Esophagus squamous epithelium (tissue), 5 donors: ENCODE results near the gene BTBD18. TPM values are rescaled to one million over a fixed set of nuclear protein-coding genes. Genes with fewer than 3 reads are reported as not detected.
A peak's percentile ranks its signal among the peaks of the same experiment; 100 is the strongest.

ENCODE experiments used
- DNase-seq: peaks from one replicate; lab custom pipeline; 2025; lab: John Stamatoyannopoulos, UW
- H3K27ac ChIP-seq, 4 donors: fragments of 200-600 bp; sonication (generic); one replicate each; pipeline ENCODE4 v1.5.1; 2016 to 2019; ENCODE audit warnings: mild to moderate bottlenecking in 1 of 4
- H3K27me3 ChIP-seq, 4 donors: fragments of 200-600 bp; sonication (generic); 1 replicate in 3 of 4; 2 replicates in 1 of 4; pipeline versions ENCODE4 v1.5.1 to v1.6.0; 2017 to 2021; ENCODE audit warnings: antibody characterized with exemption in 1 of 4
- H3K36me3 ChIP-seq, 3 donors: fragments of 200-600 bp; sonication (generic); one replicate each; pipeline ENCODE4 v1.5.1; 2016 to 2019
- H3K4me1 ChIP-seq, 3 donors: fragments of 200-600 bp; sonication (generic); one replicate each; pipeline ENCODE4 v1.5.1; 2017 to 2019
- H3K4me3 ChIP-seq, 4 donors: fragments of 200-600 bp; sonication (generic); 1 replicate in 3 of 4; 2 replicates in 1 of 4; pipeline ENCODE4 v1.5.1; 2016 to 2019; ENCODE audit warnings: mild to moderate bottlenecking in 2 of 4, moderate library complexity in 1 of 4
- H3K9me3 ChIP-seq, 3 donors: fragments of 200-600 bp; sonication (generic); one replicate each; pipeline ENCODE4 v1.5.1; 2016 to 2019
- CTCF ChIP-seq, 6 experiments: fragments of 450-650 bp in 4 of 6; fragments of 200-600 bp in 2 of 6; sonication (generic) in 2 of 6; IDR thresholded peaks; one replicate each; pipeline ENCODE4 v1.5.1; 2016 to 2019; ENCODE audit warnings: antibody characterized with exemption in 6 of 6, mild to moderate bottlenecking in 4 of 6, moderate library complexity in 4 of 6
- POLR2A ChIP-seq, 4 donors: fragments of 450-650 bp; IDR thresholded peaks; one replicate each; pipeline ENCODE4 v1.6.1; 2017; ENCODE audit warnings: antibody characterized with exemption in 4 of 4, mild to moderate bottlenecking in 4 of 4, moderate library complexity in 3 of 4
- WGBS, 2 donors: methylation state at CpG; one replicate each; pipeline ENCODE4 v1.1.5; 2018; 5-methylcytosine and 5-hydroxymethylcytosine counted together
- intact Hi-C: fragments of 100-400 bp; cut with DNase I; formaldehyde crosslinking; loops from one replicate; pipeline ENCODE4 v1.15.0; 2022
- small RNA-seq, 4 donors: library from RNA; depleted of rRNA; stranded (forward); fragments of <200 nt; gene quantifications; one replicate each; pipeline ENCODE3, GENCODE V24; 2016
- total RNA-seq, 4 donors: library from RNA; depleted of rRNA; stranded (reverse); fragments of >200 nt; gene quantifications; one replicate each; pipeline ENCODE4 v1.1.0, GENCODE V29; 2016
- donor health status: DM: yes; HTN: yes; CAD: no.

The BTBD18 gene
- total RNA-seq, 4 donors from 2014 or later = not detected

GRCh38 chr11:57704932-57705331 lies 46.7 kb downstream of the BTBD18 start:
- no peak overlapping the region for H3K27ac ChIP-seq
- no peaks in the 10 kb centered on the region for H3K27me3 ChIP-seq
- H3K4me3 ChIP-seq = no peak overlapping the region
- peaks cover 7 to 74% (median 16%) of the 10 kb centered on the region in 3 donors for H3K36me3 ChIP-seq
- TF ChIP-seq POLR2A (IDR thresholded peaks at IDR 0.05) = no peak
- TF ChIP-seq CTCF (IDR thresholded peaks at IDR 0.05) = no peak
- H3K4me1 ChIP-seq = peaks cover 0 to 8% (median 3%) of the 10 kb centered on the region in 3 donors
- intact Hi-C loops = no loop called here
- no peaks in the 10 kb centered on the region for H3K9me3 ChIP-seq
- 83 to 93% methylated on average over 6 of the region's 6 CpGs for WGBS, 2 donors
- no peak for DNase-seq

GRCh38 chr11:57703341-57703740 lies 48.3 kb downstream of the BTBD18 start:
- Histone ChIP-seq H3K36me3 (peaks cover 23 to 81% (median 29%) of the 10 kb centered on the region in 3 donors), H3K4me3 (no peak overlapping the region), H3K27ac (peak overlapping the region in 1 of 4 donors; percentile 39), H3K9me3 (no peaks in the 10 kb centered on the region), H3K4me1 (peaks cover 0 to 5% (median 0%) of the 10 kb centered on the region in 3 donors), H3K27me3 (no peaks in the 10 kb centered on the region)
- DNase-seq = no peak
- 50 to 79% methylated on average over 4 of the region's 4 CpGs for WGBS, 2 donors
- intact Hi-C loops = no loop called here
- no peak for TF ChIP-seq POLR2A (IDR thresholded peaks at IDR 0.05)
- TF ChIP-seq CTCF (IDR thresholded peaks at IDR 0.05) = no peak

GRCh38 chr11:57700425-57700824 lies 51.2 kb downstream of the BTBD18 start:
- WGBS, 2 donors = 65 to 74% methylated on average over 2 to 3 of the region's 3 CpGs
- H3K27ac ChIP-seq = no peak overlapping the region
- no peaks in the 10 kb centered on the region for H3K27me3 ChIP-seq
- peaks cover 36 to 97% (median 57%) of the 10 kb centered on the region in 3 donors for H3K36me3 ChIP-seq
- no peak for TF ChIP-seq POLR2A (IDR thresholded peaks at IDR 0.05)
- no peak for TF ChIP-seq CTCF (IDR thresholded peaks at IDR 0.05)
- no peak for DNase-seq
- intact Hi-C loops = no loop called here
- no peaks in the 10 kb centered on the region for H3K4me1 ChIP-seq
- H3K4me3 ChIP-seq = no peak overlapping the region
- H3K9me3 ChIP-seq = no peaks in the 10 kb centered on the region

- Histone ChIP-seq H3K36me3 (peaks cover 34 to 99% (median 63%) of the 10 kb centered on the region in 3 donors), H3K27ac (no peak overlapping the region), H3K27me3 (no peaks in the 10 kb centered on the region), H3K9me3 (no peaks in the 10 kb centered on the region), H3K4me3 (no peak overlapping the region), H3K4me1 (no peaks in the 10 kb centered on the region)
- TF ChIP-seq CTCF (IDR thresholded peaks at IDR 0.05) (no peak), POLR2A (IDR thresholded peaks at IDR 0.05) (no peak)
- WGBS, 2 donors = 83 to 89% methylated on average over 5 to 7 of the region's 10 CpGs
- intact Hi-C loops = no loop called here
- no peak for DNase-seq
Measured at GRCh38 chr11:57699813-57700212, 51.8 kb downstream of the BTBD18 start.

- TF ChIP-seq POLR2A (IDR thresholded peaks at IDR 0.05) (no peak), CTCF (IDR thresholded peaks at IDR 0.05) (no peak)
- Histone ChIP-seq H3K27ac (no peak overlapping the region), H3K4me1 (no peaks in the 10 kb centered on the region), H3K9me3 (no peaks in the 10 kb centered on the region), H3K27me3 (no peaks in the 10 kb centered on the region), H3K36me3 (peaks cover 31 to 99% (median 72%) of the 10 kb centered on the region in 3 donors), H3K4me3 (no peak overlapping the region)
- no peak for DNase-seq
- intact Hi-C loops = no loop called here
- WGBS, 2 donors = 82 to 92% methylated on average over 8 to 12 of the region's 18 CpGs
Measured at GRCh38 chr11:57698843-57699365, 52.7 kb downstream of the BTBD18 start.

Small RNA genes within 50 kb of the gene (small RNA-seq; reads per million reads assigned to genes)
- 0 to 0.09 (median 0) reads per million in 4 donors for gene AP001931.1
- 0 reads per million in 4 donors for gene TMX2-CTNND1

Other genes starting within 250 kb of the BTBD18 start
- gene SLC43A1, start 236.1 kb downstream of the BTBD18 start, total RNA-seq = 10 to 100 TPM in 1 of 4 donors, 1 to 10 TPM in 3; 1.8 to 11.4 (median 4.1) TPM
- 10 to 100 TPM; 33.0 to 47.3 (median 38.7) TPM for gene TIMM10, start 221.1 kb downstream of the BTBD18 start, total RNA-seq
- not detected for gene SMTNL1, start 214.2 kb downstream of the BTBD18 start, total RNA-seq
- gene UBE2L6, start 184.1 kb downstream of the BTBD18 start, total RNA-seq = 10 to 100 TPM; 11.0 to 46.4 (median 22.0) TPM
- gene SERPING1, start 154.1 kb downstream of the BTBD18 start, total RNA-seq = 100 to 1,000 TPM in 2 of 4 donors, 10 to 100 TPM in 1, 1 to 10 TPM in 1; 9.6 to 376 (median 78.4) TPM
- gene YPEL4, start 101.9 kb downstream of the BTBD18 start, total RNA-seq = under 1 TPM in 2 of 4 donors, not detected in 2; 0.56 to 0.95 TPM
- 10 to 100 TPM in 3 of 4 donors, 1 to 10 TPM in 1; 9.5 to 26.6 (median 14.7) TPM for gene CLP1, start 94.1 kb downstream of the BTBD18 start, total RNA-seq
- gene ZDHHC5, start 83.7 kb downstream of the BTBD18 start, total RNA-seq = 10 to 100 TPM; 61.4 to 98.4 (median 76.7) TPM
- gene MED19, start 39.6 kb downstream of the BTBD18 start, total RNA-seq = 10 to 100 TPM in 2 of 4 donors, 1 to 10 TPM in 2; 8.0 to 21.2 (median 9.8) TPM
- 10 to 100 TPM; 44.0 to 82.0 (median 70.9) TPM for gene TMX2, start 39.2 kb downstream of the BTBD18 start, total RNA-seq
- gene SELENOH, start 10.3 kb downstream of the BTBD18 start, total RNA-seq = 100 to 1,000 TPM in 2 of 4 donors, 10 to 100 TPM in 2; 75.2 to 166 (median 112) TPM
- 100 to 1,000 TPM; 230 to 308 (median 271) TPM for gene CTNND1, start 10.0 kb upstream of the BTBD18 start, total RNA-seq